GM12801 (cell line): ENCODE data around the gene CEBPA.

ENCODE experiments used
- TF ChIP-seq, protein P1 (sequence below): IDR thresholded peaks from one replicate; pipeline ENCODE4 v1.5.1; 2011; ENCODE audit warnings: control low read depth; ENCODE audit not compliant: insufficient read length; ENCODE audit errors: extremely low read depth

CEBPA gene

DNA sequence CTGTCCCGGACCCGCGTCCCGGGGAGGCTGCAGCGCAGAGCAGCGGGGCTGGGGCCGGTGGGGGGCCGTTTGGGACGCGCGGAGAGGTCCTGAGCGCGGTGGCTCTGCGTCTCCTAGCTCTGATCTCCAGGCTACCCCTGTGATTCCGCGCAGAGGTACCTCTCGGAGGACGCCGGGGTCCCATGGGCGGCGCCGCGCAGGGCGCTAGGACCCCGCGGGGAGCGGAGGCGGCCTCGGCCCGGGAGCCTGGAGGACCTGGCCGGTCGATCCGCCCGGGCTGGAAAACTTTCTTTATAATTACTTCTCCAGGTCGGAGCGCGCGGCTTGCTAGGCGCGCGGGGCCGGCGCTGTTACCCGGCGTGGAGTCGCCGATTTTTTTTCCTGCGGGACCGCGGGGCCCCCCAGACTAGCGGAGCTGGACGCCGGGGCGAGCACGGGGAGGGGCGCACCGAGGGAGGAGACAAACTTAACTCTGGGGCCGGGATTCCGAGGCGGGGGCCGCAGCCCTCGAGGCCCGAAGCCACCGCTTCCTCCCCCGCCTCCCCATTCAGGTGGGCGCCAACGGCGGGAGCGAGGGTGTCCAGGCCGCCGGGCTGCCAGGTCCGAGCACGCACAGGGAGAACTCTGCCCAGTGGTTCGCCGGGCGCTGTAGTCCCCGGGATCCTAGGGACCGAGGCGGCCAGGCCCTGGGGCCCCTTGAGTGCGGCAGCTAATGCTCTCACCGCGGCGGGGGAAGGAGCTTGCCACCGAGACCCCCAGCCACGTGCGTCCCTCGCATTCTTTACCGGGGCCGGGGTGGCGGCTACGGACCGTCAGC lies 848 bp upstream of the CEBPA start:
- TF ChIP-seq, protein P1, sequence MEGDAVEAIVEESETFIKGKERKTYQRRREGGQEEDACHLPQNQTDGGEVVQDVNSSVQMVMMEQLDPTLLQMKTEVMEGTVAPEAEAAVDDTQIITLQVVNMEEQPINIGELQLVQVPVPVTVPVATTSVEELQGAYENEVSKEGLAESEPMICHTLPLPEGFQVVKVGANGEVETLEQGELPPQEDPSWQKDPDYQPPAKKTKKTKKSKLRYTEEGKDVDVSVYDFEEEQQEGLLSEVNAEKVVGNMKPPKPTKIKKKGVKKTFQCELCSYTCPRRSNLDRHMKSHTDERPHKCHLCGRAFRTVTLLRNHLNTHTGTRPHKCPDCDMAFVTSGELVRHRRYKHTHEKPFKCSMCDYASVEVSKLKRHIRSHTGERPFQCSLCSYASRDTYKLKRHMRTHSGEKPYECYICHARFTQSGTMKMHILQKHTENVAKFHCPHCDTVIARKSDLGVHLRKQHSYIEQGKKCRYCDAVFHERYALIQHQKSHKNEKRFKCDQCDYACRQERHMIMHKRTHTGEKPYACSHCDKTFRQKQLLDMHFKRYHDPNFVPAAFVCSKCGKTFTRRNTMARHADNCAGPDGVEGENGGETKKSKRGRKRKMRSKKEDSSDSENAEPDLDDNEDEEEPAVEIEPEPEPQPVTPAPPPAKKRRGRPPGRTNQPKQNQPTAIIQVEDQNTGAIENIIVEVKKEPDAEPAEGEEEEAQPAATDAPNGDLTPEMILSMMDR, result no peak

DNA sequence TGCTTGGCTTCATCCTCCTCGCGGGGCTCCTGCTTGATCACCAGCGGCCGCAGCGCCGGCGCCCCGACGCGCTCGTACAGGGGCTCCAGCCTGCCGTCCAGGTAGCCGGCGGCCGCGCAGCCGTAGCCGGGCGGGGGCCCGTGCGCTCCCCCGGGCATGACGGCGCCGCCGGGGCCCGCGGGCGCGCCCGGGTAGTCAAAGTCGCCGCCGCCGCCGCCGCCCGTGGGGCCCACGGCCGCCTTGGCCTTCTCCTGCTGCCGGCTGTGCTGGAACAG lies 497 bp downstream of the CEBPA start:
- TF ChIP-seq, protein P1, result no peak

DNA sequence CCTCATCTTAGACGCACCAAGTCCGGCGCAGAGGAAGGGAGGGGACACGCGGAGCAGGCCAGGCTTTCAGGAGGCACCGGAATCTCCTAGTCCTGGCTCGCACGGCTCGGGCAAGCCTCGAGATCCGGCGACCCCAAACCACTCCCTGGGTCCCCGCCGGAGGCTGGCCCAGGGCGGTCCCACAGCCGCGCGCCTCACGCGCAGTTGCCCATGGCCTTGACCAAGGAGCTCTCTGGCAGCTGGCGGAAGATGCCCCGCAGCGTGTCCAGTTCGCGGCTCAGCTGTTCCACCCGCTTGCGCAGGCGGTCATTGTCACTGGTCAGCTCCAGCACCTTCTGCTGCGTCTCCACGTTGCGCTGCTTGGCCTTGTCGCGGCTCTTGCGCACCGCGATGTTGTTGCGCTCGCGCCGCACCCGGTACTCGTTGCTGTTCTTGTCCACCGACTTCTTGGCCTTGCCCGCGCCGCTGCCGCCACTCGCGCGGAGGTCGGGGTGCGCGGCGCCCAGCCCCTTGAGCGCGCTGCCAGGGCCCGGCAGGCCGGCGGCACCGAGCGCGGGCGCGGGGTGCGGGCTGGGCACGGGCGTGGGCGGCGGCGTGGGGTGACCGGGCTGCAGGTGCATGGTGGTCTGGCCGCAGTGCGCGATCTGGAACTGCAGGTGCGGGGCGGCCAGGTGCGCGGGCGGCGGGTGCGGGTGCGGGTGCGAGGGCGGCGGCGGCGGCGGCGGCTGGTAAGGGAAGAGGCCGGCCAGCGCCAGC lies 1.0 kb downstream of the CEBPA start:
- TF ChIP-seq, protein P1, result no peak

DNA sequence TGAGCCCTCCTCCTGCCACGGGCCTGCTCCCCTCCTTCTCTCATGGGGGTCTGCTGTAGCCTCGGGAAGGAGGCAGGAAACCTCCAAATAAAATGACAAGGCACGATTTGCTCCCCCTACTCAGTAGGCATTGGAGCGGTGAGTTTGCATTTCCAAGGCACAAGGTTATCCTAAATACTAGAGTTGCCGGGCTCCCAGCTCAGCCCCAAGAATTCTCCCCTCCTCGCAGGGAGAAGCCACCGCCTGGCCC lies 1.5 kb downstream of the CEBPA start:
- TF ChIP-seq, protein P1, result no peak

DNA sequence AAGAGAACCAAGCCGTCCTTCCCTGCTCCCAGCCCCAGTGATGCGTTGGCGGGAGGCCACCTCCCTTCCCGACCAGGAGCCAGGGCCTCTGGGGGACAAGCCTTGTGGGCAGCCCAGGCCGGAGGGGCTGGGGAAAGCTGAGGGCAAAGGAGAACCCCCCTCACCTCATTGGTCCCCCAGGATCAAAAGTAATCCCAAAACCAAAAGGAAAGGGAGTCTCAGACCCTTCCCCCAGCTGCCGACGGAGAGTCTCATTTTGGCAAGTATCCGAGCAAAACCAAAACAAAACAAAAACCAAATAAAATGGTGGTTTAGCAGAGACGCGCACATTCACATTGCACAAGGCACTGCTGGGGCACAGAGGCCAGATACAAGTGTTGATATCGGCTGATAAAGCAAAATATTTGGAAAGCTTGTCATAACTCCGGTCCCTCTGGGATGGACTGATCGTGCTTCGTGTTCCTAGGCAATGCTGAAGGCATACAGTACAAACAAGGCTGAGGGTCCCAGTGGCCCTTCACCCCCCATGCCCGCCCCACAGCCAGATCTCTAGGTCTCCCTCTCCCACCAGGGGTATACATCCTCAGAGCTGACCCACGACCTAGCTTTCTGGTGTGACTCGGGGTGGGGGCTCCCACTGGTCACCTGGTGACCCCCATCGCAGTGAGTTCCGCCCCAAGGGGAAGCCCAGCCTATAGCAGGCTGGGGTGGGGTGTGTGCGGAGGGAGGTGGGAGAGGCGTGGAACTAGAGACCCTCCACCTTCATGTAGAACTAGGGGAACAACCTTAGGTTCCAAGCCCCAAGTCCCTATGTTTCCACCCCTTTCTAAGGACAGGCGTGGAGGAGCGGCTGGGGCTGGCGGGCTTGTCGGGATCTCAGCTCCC lies 2.1 kb downstream of the CEBPA start:
- TF ChIP-seq, protein P1, result no peak

DNA sequence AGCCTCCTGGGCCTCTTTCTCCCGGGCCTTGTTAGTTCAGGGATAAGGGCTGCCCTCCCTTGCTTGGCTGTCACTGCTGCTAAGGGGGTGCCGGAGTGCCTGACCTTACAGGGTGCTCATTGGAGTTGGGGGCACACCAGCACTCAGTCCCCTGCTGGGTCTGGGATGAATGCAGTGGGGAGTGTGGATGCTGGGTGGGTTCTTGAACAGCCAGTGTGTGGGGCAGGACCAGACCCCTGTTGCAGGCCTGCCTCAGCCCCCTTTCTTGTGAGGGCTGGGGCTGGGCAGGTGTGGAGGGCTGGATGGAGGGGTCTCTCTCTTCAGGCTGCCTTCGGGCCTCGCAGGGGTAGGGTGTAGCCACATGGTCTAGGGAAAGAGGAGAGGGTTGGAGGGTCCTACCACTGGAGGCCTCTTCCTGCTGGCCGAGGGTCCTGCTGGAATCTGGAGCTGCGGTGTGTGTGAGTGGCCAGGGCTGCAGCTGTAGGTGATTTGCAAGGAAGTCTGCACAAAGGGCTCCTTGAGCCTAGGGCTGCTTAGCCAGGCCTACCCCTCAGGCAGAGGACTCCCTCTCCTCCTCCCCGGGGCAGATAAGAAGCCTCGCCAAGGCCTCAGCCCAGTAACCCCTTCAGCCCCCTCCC lies 3.2 kb downstream of the CEBPA start:
- TF ChIP-seq, protein P1, result no peak
